ENCODE results near the gene SGTB.

SGTB gene

DNA sequence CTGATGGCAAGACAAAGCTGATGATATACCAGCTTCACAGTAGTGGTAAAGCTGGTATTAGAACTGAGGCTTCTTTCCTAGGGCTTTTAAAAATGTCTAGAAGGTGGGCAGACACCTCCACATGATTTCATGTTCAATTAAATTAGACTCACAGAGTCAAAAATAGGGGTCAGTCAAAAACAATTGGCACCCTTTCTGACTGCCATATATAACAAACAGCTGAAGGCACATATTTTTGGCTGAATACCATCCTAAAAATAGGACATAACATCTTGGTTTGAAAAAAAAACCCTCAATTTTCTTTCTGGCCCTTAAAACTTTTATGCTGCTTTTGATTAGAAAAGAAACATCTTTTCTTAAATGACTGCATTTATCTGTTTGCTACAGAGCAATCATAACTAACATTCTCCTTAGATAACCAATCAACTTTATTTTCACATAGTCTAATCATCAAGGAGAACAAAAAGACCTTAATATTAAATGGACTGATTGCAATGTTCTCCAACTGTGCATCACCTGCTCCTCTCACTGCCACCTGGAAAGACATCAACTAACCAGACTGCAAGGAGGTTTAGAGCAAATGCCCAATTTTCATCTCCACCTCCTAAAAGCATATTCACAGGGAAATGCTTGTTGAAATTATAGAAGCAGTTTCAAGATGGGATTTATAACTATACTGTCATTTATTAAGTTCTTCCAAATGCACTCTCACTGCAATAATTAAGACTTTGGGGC is 3.2 kb downstream of the SGTB start:
- H3K36me3 ChIP-seq (replicated peaks): no peaks in the 10 kb centered on the region
- TF ChIP-seq, protein P1, sequence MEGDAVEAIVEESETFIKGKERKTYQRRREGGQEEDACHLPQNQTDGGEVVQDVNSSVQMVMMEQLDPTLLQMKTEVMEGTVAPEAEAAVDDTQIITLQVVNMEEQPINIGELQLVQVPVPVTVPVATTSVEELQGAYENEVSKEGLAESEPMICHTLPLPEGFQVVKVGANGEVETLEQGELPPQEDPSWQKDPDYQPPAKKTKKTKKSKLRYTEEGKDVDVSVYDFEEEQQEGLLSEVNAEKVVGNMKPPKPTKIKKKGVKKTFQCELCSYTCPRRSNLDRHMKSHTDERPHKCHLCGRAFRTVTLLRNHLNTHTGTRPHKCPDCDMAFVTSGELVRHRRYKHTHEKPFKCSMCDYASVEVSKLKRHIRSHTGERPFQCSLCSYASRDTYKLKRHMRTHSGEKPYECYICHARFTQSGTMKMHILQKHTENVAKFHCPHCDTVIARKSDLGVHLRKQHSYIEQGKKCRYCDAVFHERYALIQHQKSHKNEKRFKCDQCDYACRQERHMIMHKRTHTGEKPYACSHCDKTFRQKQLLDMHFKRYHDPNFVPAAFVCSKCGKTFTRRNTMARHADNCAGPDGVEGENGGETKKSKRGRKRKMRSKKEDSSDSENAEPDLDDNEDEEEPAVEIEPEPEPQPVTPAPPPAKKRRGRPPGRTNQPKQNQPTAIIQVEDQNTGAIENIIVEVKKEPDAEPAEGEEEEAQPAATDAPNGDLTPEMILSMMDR (IDR thresholded peaks at IDR 0.05; ENCODE audit: low read depth, low read length, missing control alignments): no peak
- H3K4me3 ChIP-seq (ENCODE audit: low read depth, low read length): no peak overlapping the region
- DNase-seq: no peak
- no peaks in the 10 kb centered on the region for H3K27me3 ChIP-seq (replicated peaks)
- H3K27ac ChIP-seq: no peak overlapping the region
- in situ Hi-C loops (cut with HindIII; ENCODE audit: low pct_ligation_motif_present, low sequenced_read_pairs): no loop called here

GRCh38 chr5:65708145-65708544 is 13.8 kb downstream of the SGTB start:
- peaks cover 10% of the 10 kb centered on the region for H3K36me3 ChIP-seq (replicated peaks)
- no peak overlapping the region for H3K27ac ChIP-seq

GRCh38 chr5:65707663-65708062 is 14.2 kb downstream of the SGTB start:
- Histone ChIP-seq H3K27ac (no peak overlapping the region), H3K27me3 (replicated peaks) (no peaks in the 10 kb centered on the region), H3K4me3 (ENCODE audit: low read depth, low read length) (no peak overlapping the region), H3K36me3 (replicated peaks) (peaks cover 10% of the 10 kb centered on the region)
- in situ Hi-C loops (cut with HindIII; ENCODE audit: low pct_ligation_motif_present, low sequenced_read_pairs): no loop called here
- TF ChIP-seq, protein P1 (IDR thresholded peaks at IDR 0.05; ENCODE audit: low read depth, low read length, missing control alignments): no peak
- DNase-seq: no peak

More at GRCh38 chr5:65708145-65708544, 13.8 kb downstream of the SGTB start:
- no peak for DNase-seq
- Histone ChIP-seq H3K27me3 (replicated peaks) (no peaks in the 10 kb centered on the region), H3K4me3 (ENCODE audit: low read depth, low read length) (no peak overlapping the region)
- TF ChIP-seq, protein P1 (IDR thresholded peaks at IDR 0.05; ENCODE audit: low read depth, low read length, missing control alignments): no peak
- in situ Hi-C loops (cut with HindIII; ENCODE audit: low pct_ligation_motif_present, low sequenced_read_pairs): no loop called here

DNA sequence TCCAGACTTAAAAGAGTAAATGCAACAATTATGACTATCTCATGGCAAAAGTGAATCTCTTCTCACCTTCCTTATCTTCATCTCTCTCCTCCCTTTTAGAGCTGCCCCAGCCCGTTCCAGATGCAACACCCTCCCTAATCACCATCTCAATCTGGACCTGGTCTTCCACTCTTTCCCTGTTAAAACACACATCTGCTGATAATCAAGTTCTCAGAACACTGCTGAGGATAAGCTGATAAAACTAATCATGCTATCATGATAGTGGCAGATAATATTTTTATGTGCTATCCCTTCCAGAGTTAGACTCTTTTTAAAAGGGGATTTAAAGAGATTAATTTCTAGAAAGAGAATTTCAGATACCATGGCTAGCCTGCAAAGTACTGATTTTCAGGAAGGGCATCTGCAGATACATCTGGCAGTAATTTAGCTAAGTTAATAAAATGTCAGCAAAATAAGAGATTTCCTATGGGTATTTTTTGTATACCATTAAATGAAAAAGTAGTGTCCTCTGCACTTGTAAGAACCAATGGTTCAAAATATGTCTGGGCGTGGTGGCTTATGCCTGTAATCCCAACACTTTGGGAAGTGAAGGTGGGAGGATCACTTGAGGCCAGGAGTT is 17.2 kb downstream of the SGTB start:
- Histone ChIP-seq H3K27ac (no peak overlapping the region), H3K27me3 (replicated peaks) (no peaks in the 10 kb centered on the region), H3K36me3 (replicated peaks) (peaks cover 4% of the 10 kb centered on the region), H3K4me3 (ENCODE audit: low read depth, low read length) (no peak overlapping the region)
- TF ChIP-seq, protein P1 (IDR thresholded peaks at IDR 0.05; ENCODE audit: low read depth, low read length, missing control alignments): no peak
- in situ Hi-C loops (cut with HindIII; ENCODE audit: low pct_ligation_motif_present, low sequenced_read_pairs): no loop called here
- no peak for DNase-seq

GRCh38 chr5:65702036-65702435 is 19.9 kb downstream of the SGTB start:
- DNase-seq: no peak
- Histone ChIP-seq H3K4me3 (ENCODE audit: low read depth, low read length) (no peak overlapping the region), H3K36me3 (replicated peaks) (peaks cover 8% of the 10 kb centered on the region), H3K27ac (no peak overlapping the region), H3K27me3 (replicated peaks) (no peaks in the 10 kb centered on the region)
- TF ChIP-seq, protein P1 (IDR thresholded peaks at IDR 0.05; ENCODE audit: low read depth, low read length, missing control alignments): no peak
- in situ Hi-C loops (cut with HindIII; ENCODE audit: low pct_ligation_motif_present, low sequenced_read_pairs): no loop called here
